Ishikawa (cell line): ENCODE data around the gene CHCHD4.

Experiments used
- EP300 ChIP-seq: IDR thresholded peaks from 2 replicates; pipeline ENCODE4 v1.6.1; 2012; ENCODE audit warnings: borderline replicate concordance
- RAD21 ChIP-seq: IDR thresholded peaks from 2 replicates; pipeline ENCODE4 v1.6.1; 2012; ENCODE audit warnings: low read depth
- YY1 ChIP-seq: IDR thresholded peaks from 2 replicates; pipeline ENCODE4 v1.6.1; 2012; ENCODE audit warnings: low read depth
- TF ChIP-seq, protein P1 (sequence below): IDR thresholded peaks from 2 replicates; pipeline ENCODE4 v1.6.1; 2012
- TF ChIP-seq, protein P2 (sequence below): IDR thresholded peaks from 2 replicates; pipeline ENCODE4 v1.6.1; 2012

DNA sequence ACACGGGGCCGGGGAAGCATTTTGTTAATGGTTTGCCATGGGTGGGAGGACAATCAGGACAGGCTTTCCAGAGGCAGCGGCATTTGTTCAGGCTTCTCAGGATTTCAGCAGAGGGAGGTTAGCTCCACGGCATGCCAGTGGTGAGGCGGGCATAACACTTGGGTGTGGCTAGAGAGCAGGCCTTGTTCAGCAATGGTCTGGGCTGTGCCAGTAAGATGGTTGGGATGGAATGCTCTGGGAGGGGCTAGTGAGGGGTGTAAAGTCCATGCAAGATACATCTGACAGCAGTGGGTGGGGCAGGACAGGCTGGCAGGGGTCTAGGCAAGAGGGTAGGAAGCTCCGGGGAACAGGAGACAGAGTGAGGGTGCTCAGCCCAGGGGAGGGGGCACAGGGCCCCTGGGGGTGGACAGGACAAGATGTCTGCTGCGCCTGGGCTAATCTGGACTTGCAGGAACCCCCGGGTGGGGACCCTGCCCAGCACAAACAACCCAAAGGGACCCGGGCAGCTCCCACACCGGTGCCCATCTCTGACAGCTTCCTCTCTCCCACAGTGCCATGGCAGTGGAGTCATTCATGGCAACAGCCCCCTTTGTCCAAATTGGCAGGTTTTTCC lies 8.6 kb upstream of the CHCHD4 start:
- TF ChIP-seq RAD21 = no peak
- TF ChIP-seq YY1 = no peak
- TF ChIP-seq, protein P1, sequence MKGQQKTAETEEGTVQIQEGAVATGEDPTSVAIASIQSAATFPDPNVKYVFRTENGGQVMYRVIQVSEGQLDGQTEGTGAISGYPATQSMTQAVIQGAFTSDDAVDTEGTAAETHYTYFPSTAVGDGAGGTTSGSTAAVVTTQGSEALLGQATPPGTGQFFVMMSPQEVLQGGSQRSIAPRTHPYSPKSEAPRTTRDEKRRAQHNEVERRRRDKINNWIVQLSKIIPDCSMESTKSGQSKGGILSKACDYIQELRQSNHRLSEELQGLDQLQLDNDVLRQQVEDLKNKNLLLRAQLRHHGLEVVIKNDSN = no peak
- no peak for TF ChIP-seq EP300
- TF ChIP-seq, protein P2, sequence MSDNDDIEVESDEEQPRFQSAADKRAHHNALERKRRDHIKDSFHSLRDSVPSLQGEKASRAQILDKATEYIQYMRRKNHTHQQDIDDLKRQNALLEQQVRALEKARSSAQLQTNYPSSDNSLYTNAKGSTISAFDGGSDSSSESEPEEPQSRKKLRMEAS = no peak
